ENCODE data around the gene FGD5.

GRCh38 chr3:14823393-14823792 is 4.6 kb downstream of the FGD5 start:
- TF ChIP-seq CTCF (IDR thresholded peaks at IDR 0.05) (no peak), POLR2A (IDR thresholded peaks at IDR 0.05) (no peak)

Measured in esophagus squamous epithelium (tissue), 4 donors.